C4-2B (cell line): ENCODE data around the gene TMEM256.

Source experiments
- ZFX ChIP-seq: fragments of 450-650 bp; IDR thresholded peaks from 2 replicates; pipeline ENCODE4 v1.6.1; 2017
- TF ChIP-seq, protein P1 (sequence below): fragments of 450-650 bp; conservative IDR thresholded peaks from 2 replicates; pipeline ENCODE4 v1.5.1; 2017; ENCODE audit warnings: mild to moderate bottlenecking

DNA sequence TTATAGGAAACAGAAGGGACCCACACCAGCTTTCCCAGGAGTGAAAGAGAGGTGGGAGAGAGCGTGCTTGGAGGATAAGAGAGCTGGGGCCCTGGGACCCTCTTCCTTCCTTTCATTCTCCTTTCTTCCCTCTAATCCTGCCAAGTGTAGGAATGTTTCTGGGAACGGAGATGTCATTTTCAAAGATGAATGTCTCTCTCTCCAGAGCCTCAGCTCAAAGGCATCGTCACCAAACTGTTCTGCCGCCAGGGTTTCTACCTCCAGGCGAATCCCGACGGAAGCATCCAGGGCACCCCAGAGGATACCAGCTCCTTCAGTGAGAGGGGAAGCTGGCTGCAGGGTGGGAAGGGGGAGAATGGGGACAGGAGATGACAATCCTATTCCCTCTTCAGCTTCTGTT is 37.4 kb upstream of the TMEM256 start:
- TF ChIP-seq, protein P1, sequence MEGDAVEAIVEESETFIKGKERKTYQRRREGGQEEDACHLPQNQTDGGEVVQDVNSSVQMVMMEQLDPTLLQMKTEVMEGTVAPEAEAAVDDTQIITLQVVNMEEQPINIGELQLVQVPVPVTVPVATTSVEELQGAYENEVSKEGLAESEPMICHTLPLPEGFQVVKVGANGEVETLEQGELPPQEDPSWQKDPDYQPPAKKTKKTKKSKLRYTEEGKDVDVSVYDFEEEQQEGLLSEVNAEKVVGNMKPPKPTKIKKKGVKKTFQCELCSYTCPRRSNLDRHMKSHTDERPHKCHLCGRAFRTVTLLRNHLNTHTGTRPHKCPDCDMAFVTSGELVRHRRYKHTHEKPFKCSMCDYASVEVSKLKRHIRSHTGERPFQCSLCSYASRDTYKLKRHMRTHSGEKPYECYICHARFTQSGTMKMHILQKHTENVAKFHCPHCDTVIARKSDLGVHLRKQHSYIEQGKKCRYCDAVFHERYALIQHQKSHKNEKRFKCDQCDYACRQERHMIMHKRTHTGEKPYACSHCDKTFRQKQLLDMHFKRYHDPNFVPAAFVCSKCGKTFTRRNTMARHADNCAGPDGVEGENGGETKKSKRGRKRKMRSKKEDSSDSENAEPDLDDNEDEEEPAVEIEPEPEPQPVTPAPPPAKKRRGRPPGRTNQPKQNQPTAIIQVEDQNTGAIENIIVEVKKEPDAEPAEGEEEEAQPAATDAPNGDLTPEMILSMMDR: no peak
- TF ChIP-seq ZFX: no peak
